Mucosa of descending colon (tissue), 3 donors: ENCODE data around the gene COLEC11. TPM values are rescaled to one million over a fixed set of nuclear protein-coding genes. Genes with fewer than 3 reads are reported as not detected.
A peak's percentile ranks its signal among the peaks of the same experiment; 100 is the strongest.

Experiments used
- ATAC-seq: fragments of 200-7000 bp; cut with Tn5 transposase; one replicate; pipeline ENCODE4 v1.9.1; 2020; ENCODE audit warnings: mild to moderate bottlenecking, moderate library complexity
- DNase-seq, 3 donors: peaks; one replicate each; pipeline ENCODE4 v3.0.0-alpha.2; 2020
- H3K36me3 ChIP-seq: fragments of 200-600 bp; one replicate; pipeline ENCODE4 v1.8.0; 2021; ENCODE audit warnings: low read depth, mild to moderate bottlenecking
- H3K4me1 ChIP-seq: fragments of 200-600 bp; one replicate; pipeline ENCODE4 v1.8.0; 2021; ENCODE audit warnings: low read depth, mild to moderate bottlenecking
- H3K4me3 ChIP-seq: fragments of 200-600 bp; one replicate; pipeline ENCODE4 v1.8.0; 2021; ENCODE audit warnings: mild to moderate bottlenecking
- H3K9me3 ChIP-seq: fragments of 200-600 bp; one replicate; pipeline ENCODE4 v1.8.0; 2021; ENCODE audit warnings: mild to moderate bottlenecking
- CTCF ChIP-seq: fragments of 200-600 bp; IDR thresholded peaks from one replicate; pipeline ENCODE4 v1.8.0; 2022; ENCODE audit warnings: antibody characterized with exemption, mild to moderate bottlenecking
- intact Hi-C, 2 donors: fragments of 100-400 bp; cut with DNase I in 1 of 2; cut with micrococcal nuclease in 1 of 2; formaldehyde crosslinking; loops; one replicate each; pipeline versions ENCODE4 v1.11.0 to v1.11.1; 2022; cut with DNase I, micrococcal nuclease
- total RNA-seq, 3 donors: library from RNA; stranded (reverse); fragmentation: NEBNext Ultra II Directional in 2 of 3; extraction: Animal tissue kit (Norgen Biotek cat#: 25700) in 2 of 3; gene quantifications; one replicate each; pipeline versions ENCODE4 v1.2.1 to v1.2.4, GENCODE V29; 2021 to 2023
- donor health status: DM: no; HTN: no; CAD: no; lungs with moderate emphysema.
- donor health status: DM: no; HTN: no; CAD: no.
- donor health status: DM: no; HTN: yes; CAD: no.

COLEC11 gene
- total RNA-seq, 3 donors from 2014 or later = 0.35 to 2.2 (median 1.6) TPM

GRCh38 chr2:3581367-3582262 lies 13.3 kb upstream of the COLEC11 start:
- H3K4me3 ChIP-seq = no peak overlapping the region
- intact Hi-C loops = no loop called here
- DNase-seq = no peak
- no peak for TF ChIP-seq CTCF
- no peaks in the 10 kb centered on the region for H3K9me3 ChIP-seq
- no peak for ATAC-seq
- no peaks in the 10 kb centered on the region for H3K36me3 ChIP-seq
- H3K4me1 ChIP-seq = peaks cover 14% of the 10 kb centered on the region

GRCh38 chr2:3584076-3584475 lies 10.8 kb upstream of the COLEC11 start:
- TF ChIP-seq CTCF = no peak
- DNase-seq (no peak), ATAC-seq (no peak)
- Histone ChIP-seq H3K9me3 (no peaks in the 10 kb centered on the region), H3K4me1 (peaks cover 6% of the 10 kb centered on the region), H3K4me3 (no peak overlapping the region), H3K36me3 (no peaks in the 10 kb centered on the region)
- intact Hi-C loops = no loop called here

- H3K4me3 ChIP-seq = no peak overlapping the region
- H3K4me1 ChIP-seq = peaks cover 6% of the 10 kb centered on the region
- ATAC-seq (no peak), DNase-seq (no peak)
- TF ChIP-seq CTCF = no peak
- intact Hi-C loops = no loop called here
- H3K9me3 ChIP-seq = no peaks in the 10 kb centered on the region
- H3K36me3 ChIP-seq = no peaks in the 10 kb centered on the region
Observed at GRCh38 chr2:3584608-3585260, 10.2 kb upstream of the COLEC11 start.

GRCh38 chr2:3585261-3586109 lies 9.4 kb upstream of the COLEC11 start:
- Histone ChIP-seq H3K4me1 (peaks cover 6% of the 10 kb centered on the region), H3K4me3 (no peak overlapping the region), H3K9me3 (no peaks in the 10 kb centered on the region), H3K36me3 (no peaks in the 10 kb centered on the region)
- peak; percentile 67 for ATAC-seq
- intact Hi-C loops = no loop called here
- TF ChIP-seq CTCF = no peak
- DNase-seq = peak in 2 of 3 donors; percentile 37 to 42

- TF ChIP-seq CTCF = no peak
Observed at GRCh38 chr2:3586220-3586619, 8.7 kb upstream of the COLEC11 start.

More at GRCh38 chr2:3586220-3586619, 8.7 kb upstream of the COLEC11 start:
- ATAC-seq (no peak), DNase-seq (no peak)
- intact Hi-C loops = no loop called here
- H3K4me1 ChIP-seq = peaks cover 6% of the 10 kb centered on the region
- H3K36me3 ChIP-seq = no peaks in the 10 kb centered on the region
- no peaks in the 10 kb centered on the region for H3K9me3 ChIP-seq
- H3K4me3 ChIP-seq = no peak overlapping the region
